NCI-H774 (cell line): Measurements from ENCODE around the gene TSEN15.
"Not testable (repeated sequence)": the region's sequence is repeated elsewhere in the genome, so short reads cannot be mapped to it uniquely, and the experiment has no call there.

Experiments used
- DNase-seq: peaks from one replicate; lab custom pipeline; 2025; lab: John Stamatoyannopoulos, UW

TSEN15 gene

GRCh38 chr1:184031409-184032107 is 20.0 kb upstream of the TSEN15 start:
- DNase-seq = no peak

GRCh38 chr1:184032306-184032929 is 19.1 kb upstream of the TSEN15 start:
- DNase-seq = no peak

- no peak for DNase-seq
Observed at GRCh38 chr1:184032930-184033418, 18.6 kb upstream of the TSEN15 start.

GRCh38 chr1:184033711-184034167 is 17.8 kb upstream of the TSEN15 start:
- DNase-seq = no peak

GRCh38 chr1:184034761-184035379 is 16.7 kb upstream of the TSEN15 start:
- no peak for DNase-seq

- DNase-seq = no peak
Observed at GRCh38 chr1:184035719-184036516, 15.6 kb upstream of the TSEN15 start.

- no peak for DNase-seq
Observed at GRCh38 chr1:184036517-184036949, 15.0 kb upstream of the TSEN15 start.

GRCh38 chr1:184037849-184038591 is 13.5 kb upstream of the TSEN15 start:
- DNase-seq = no peak

- no peak for DNase-seq
Observed at GRCh38 chr1:184039126-184039525, 12.4 kb upstream of the TSEN15 start.

GRCh38 chr1:184041731-184042130 is 9.8 kb upstream of the TSEN15 start:
- DNase-seq = no peak

GRCh38 chr1:184043315-184043714 is 8.2 kb upstream of the TSEN15 start:
- DNase-seq = not testable (repeated sequence)

GRCh38 chr1:184044603-184045376 is 6.7 kb upstream of the TSEN15 start:
- DNase-seq = no peak

GRCh38 chr1:184047541-184047940 is 4.0 kb upstream of the TSEN15 start:
- DNase-seq = not testable (repeated sequence)

GRCh38 chr1:184048561-184049240 is 2.8 kb upstream of the TSEN15 start:
- no peak for DNase-seq

- no peak for DNase-seq
Observed at GRCh38 chr1:184049291-184049690, 2.2 kb upstream of the TSEN15 start.

GRCh38 chr1:184049836-184050468 is 1.6 kb upstream of the TSEN15 start:
- DNase-seq = no peak

GRCh38 chr1:184050636-184051035 is 894 bp upstream of the TSEN15 start:
- no peak for DNase-seq

GRCh38 chr1:184051138-184051484 is 419 bp upstream of the TSEN15 start:
- DNase-seq = no peak

- no peak for DNase-seq
Observed at GRCh38 chr1:184052194-184052559, 647 bp downstream of the TSEN15 start.

- DNase-seq = no peak
Observed at GRCh38 chr1:184052750-184053149, 1.2 kb downstream of the TSEN15 start.
